Esophagus muscularis mucosa (tissue), 4 donors: ENCODE results near the gene SLC28A2. TPM values are rescaled to one million over a fixed set of nuclear protein-coding genes. Genes with fewer than 3 reads are reported as not detected.

Experiments
- DNase-seq: peaks from one replicate; pipeline ENCODE4 v3.0.0-alpha.2; 2017; ENCODE audit errors: extremely low spot score
- H3K27ac ChIP-seq, 4 donors: fragments of 200-600 bp; sonication (generic); replicated peaks in 1 of 4; 1 replicate in 3 of 4; 2 replicates in 1 of 4; pipeline ENCODE4 v1.5.1; 2016 to 2019; ENCODE audit warnings: mild to moderate bottlenecking in 1 of 4
- H3K27me3 ChIP-seq, 4 donors: fragments of 200-600 bp; sonication (generic); one replicate each; pipeline versions ENCODE4 v1.5.1 to v1.6.0; 2016 to 2019
- H3K36me3 ChIP-seq, 4 donors: fragments of 200-600 bp; sonication (generic); one replicate each; pipeline ENCODE4 v1.5.1; 2016 to 2019
- H3K4me1 ChIP-seq, 4 donors: fragments of 200-600 bp; sonication (generic); one replicate each; pipeline ENCODE4 v1.5.1; 2016 to 2019
- H3K4me3 ChIP-seq, 4 donors: fragments of 200-600 bp; sonication (generic); 1 replicate in 2 of 4; 2 replicates in 2 of 4; pipeline ENCODE4 v1.5.1; 2016 to 2019; ENCODE audit warnings: mild to moderate bottlenecking in 4 of 4, moderate library complexity in 1 of 4
- H3K9me3 ChIP-seq, 4 donors: fragments of 200-600 bp; sonication (generic); 1 replicate in 3 of 4; 2 replicates in 1 of 4; pipeline ENCODE4 v1.5.1; 2016 to 2019
- CTCF ChIP-seq, 3 experiments: fragments of 200-600 bp in 2 of 3; fragments of 450-650 bp in 1 of 3; sonication (generic) in 2 of 3; IDR thresholded peaks; one replicate each; pipeline ENCODE4 v1.5.1; 2017 to 2019; ENCODE audit warnings: antibody characterized with exemption in 3 of 3, mild to moderate bottlenecking in 2 of 3, moderate library complexity in 1 of 3
- EP300 ChIP-seq: sonication (generic); formaldehyde crosslinking; IDR thresholded peaks from one replicate; pipeline ENCODE4 v1.6.1; 2017; ENCODE audit warnings: antibody characterized with exemption
- POLR2A ChIP-seq: fragments of 450-650 bp; IDR thresholded peaks from one replicate; pipeline ENCODE4 v1.6.1; 2017; ENCODE audit warnings: antibody characterized with exemption, moderate library complexity, mild to moderate bottlenecking, low read depth
- POLR2AphosphoS5 ChIP-seq, 2 donors: sonication (generic); formaldehyde crosslinking; IDR thresholded peaks; one replicate each; pipeline ENCODE4 v1.6.1; 2017; ENCODE audit warnings: antibody characterized with exemption in 2 of 2
- WGBS: methylation state at CpG from one replicate; pipeline ENCODE4 v1.1.5; 2018; 5-methylcytosine and 5-hydroxymethylcytosine counted together
- intact Hi-C: fragments of 100-400 bp; cut with DNase I; formaldehyde crosslinking; loops from one replicate; pipeline ENCODE4 v1.15.1; 2023
- total RNA-seq, 4 donors: library from RNA; depleted of rRNA; stranded (reverse); fragments of >200 nt; gene quantifications; one replicate each; pipeline versions ENCODE4 v1.1.0 to v1.2.1, GENCODE V29; 2016

The SLC28A2 gene
- total RNA-seq, 4 donors from 2014 or later, result not detected

- no peak for DNase-seq
- whole genome bisulfite sequencing, result 83% methylated on average over 7 of the region's 7 CpGs
- Histone ChIP-seq H3K36me3 (no peaks in the 10 kb centered on the region), H3K9me3 (no peaks in the 10 kb centered on the region), H3K27ac (no peak overlapping the region), H3K27me3 (peaks cover 0 to 22% (median 0%) of the 10 kb centered on the region in 4 donors), H3K4me1 (no peaks in the 10 kb centered on the region), H3K4me3 (no peak overlapping the region)
- intact Hi-C loops, result no loop called here
- no peak for TF ChIP-seq POLR2AphosphoS5 (IDR thresholded peaks at IDR 0.05)
- no peak for TF ChIP-seq CTCF (IDR thresholded peaks at IDR 0.05)
- no peak for TF ChIP-seq EP300
- TF ChIP-seq POLR2A, result no peak
Measured at GRCh38 chr15:45319472-45320214, 67.6 kb downstream of the SLC28A2 start.

- TF ChIP-seq CTCF (IDR thresholded peaks at IDR 0.05), result no peak
- TF ChIP-seq POLR2AphosphoS5 (IDR thresholded peaks at IDR 0.05), result no peak
- no peak for TF ChIP-seq POLR2A
- no peak for TF ChIP-seq EP300
- Histone ChIP-seq H3K4me3 (no peak overlapping the region), H3K9me3 (no peaks in the 10 kb centered on the region), H3K27me3 (peaks cover 0 to 13% (median 0%) of the 10 kb centered on the region in 4 donors), H3K27ac (no peak overlapping the region), H3K36me3 (no peaks in the 10 kb centered on the region), H3K4me1 (no peaks in the 10 kb centered on the region)
- 80% methylated on average over 3 of the region's 3 CpGs for WGBS
- intact Hi-C loops, result no loop called here
- DNase-seq, result no peak
Measured at GRCh38 chr15:45320581-45321205, 68.7 kb downstream of the SLC28A2 start.

- H3K4me3 ChIP-seq, result no peak overlapping the region
- intact Hi-C loops, result no loop called here
- WGBS, result 80% methylated on average over 5 of the region's 5 CpGs
- no peaks in the 10 kb centered on the region for H3K36me3 ChIP-seq
- H3K27me3 ChIP-seq, result peaks cover 0 to 4% (median 0%) of the 10 kb centered on the region in 4 donors
- H3K27ac ChIP-seq, result no peak overlapping the region
- DNase-seq, result no peak
- TF ChIP-seq EP300 (no peak), CTCF (IDR thresholded peaks at IDR 0.05) (no peak), POLR2AphosphoS5 (IDR thresholded peaks at IDR 0.05) (no peak), POLR2A (no peak)
- no peaks in the 10 kb centered on the region for H3K4me1 ChIP-seq
- no peaks in the 10 kb centered on the region for H3K9me3 ChIP-seq
Measured at GRCh38 chr15:45326280-45326679, 74.2 kb downstream of the SLC28A2 start.

GRCh38 chr15:45326741-45327140, 74.7 kb downstream of the SLC28A2 start:
- TF ChIP-seq CTCF (IDR thresholded peaks at IDR 0.05) (no peak), POLR2AphosphoS5 (IDR thresholded peaks at IDR 0.05) (no peak), EP300 (no peak), POLR2A (no peak)
- H3K27me3 ChIP-seq, result peaks cover 0 to 4% (median 0%) of the 10 kb centered on the region in 4 donors
- no peak overlapping the region for H3K27ac ChIP-seq
- H3K4me3 ChIP-seq, result no peak overlapping the region
- DNase-seq, result no peak
- no peaks in the 10 kb centered on the region for H3K4me1 ChIP-seq
- 71% methylated on average over 7 of the region's 7 CpGs for WGBS
- H3K9me3 ChIP-seq, result no peaks in the 10 kb centered on the region
- intact Hi-C loops, result no loop called here
- H3K36me3 ChIP-seq, result no peaks in the 10 kb centered on the region

Other genes starting within 250 kb of the SLC28A2 start
- gene SORD, start 229.0 kb upstream of the SLC28A2 start, total RNA-seq, result 1 to 10 TPM; 3.3 to 6.6 (median 5.9) TPM
- gene DUOX2, start 138.1 kb upstream of the SLC28A2 start, total RNA-seq, result under 1 TPM; under 0.01 to 0.86 (median 0.10) TPM
- under 1 TPM in 2 of 4 donors, not detected in 2; 0.42 to 0.52 TPM for gene DUOXA2, start 137.9 kb upstream of the SLC28A2 start, total RNA-seq
- under 1 TPM in 2 of 4 donors, not detected in 2; 0.13 to 0.52 TPM for gene DUOXA1, start 122.4 kb upstream of the SLC28A2 start, total RNA-seq
- 1 to 10 TPM in 1 of 4 donors, under 1 TPM in 3; 0.33 to 1.7 (median 0.61) TPM for gene DUOX1, start 122.2 kb upstream of the SLC28A2 start, total RNA-seq
- 10 to 100 TPM in 2 of 4 donors, 1 to 10 TPM in 2; 4.6 to 15.4 (median 10.2) TPM for gene SHF, start 64.3 kb upstream of the SLC28A2 start, total RNA-seq
- gene GATM, start 126.3 kb downstream of the SLC28A2 start, total RNA-seq, result 10 to 100 TPM; 21.7 to 34.2 (median 24.4) TPM